C4-2B (cell line): ENCODE measurements around the gene PLCB4.

Experiments
- ZFX ChIP-seq: fragments of 450-650 bp; IDR thresholded peaks from 2 replicates; pipeline ENCODE4 v1.6.1; 2017
- TF ChIP-seq, protein P1 (sequence below): fragments of 450-650 bp; conservative IDR thresholded peaks from 2 replicates; pipeline ENCODE4 v1.5.1; 2017; ENCODE audit warnings: mild to moderate bottlenecking

- TF ChIP-seq, protein P1, sequence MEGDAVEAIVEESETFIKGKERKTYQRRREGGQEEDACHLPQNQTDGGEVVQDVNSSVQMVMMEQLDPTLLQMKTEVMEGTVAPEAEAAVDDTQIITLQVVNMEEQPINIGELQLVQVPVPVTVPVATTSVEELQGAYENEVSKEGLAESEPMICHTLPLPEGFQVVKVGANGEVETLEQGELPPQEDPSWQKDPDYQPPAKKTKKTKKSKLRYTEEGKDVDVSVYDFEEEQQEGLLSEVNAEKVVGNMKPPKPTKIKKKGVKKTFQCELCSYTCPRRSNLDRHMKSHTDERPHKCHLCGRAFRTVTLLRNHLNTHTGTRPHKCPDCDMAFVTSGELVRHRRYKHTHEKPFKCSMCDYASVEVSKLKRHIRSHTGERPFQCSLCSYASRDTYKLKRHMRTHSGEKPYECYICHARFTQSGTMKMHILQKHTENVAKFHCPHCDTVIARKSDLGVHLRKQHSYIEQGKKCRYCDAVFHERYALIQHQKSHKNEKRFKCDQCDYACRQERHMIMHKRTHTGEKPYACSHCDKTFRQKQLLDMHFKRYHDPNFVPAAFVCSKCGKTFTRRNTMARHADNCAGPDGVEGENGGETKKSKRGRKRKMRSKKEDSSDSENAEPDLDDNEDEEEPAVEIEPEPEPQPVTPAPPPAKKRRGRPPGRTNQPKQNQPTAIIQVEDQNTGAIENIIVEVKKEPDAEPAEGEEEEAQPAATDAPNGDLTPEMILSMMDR = no peak
- no peak for TF ChIP-seq ZFX
Measured at GRCh38 chr20:9025011-9025410, 43.9 kb upstream of the PLCB4 start.
